ENCODE results near the gene FMNL3. TPM values are rescaled to one million over a fixed set of nuclear protein-coding genes. Genes with fewer than 3 reads are reported as not detected.

The FMNL3 gene
- total and polyA plus RNA-seq, 9 donors, result 19.9 to 39.3 (median 26.3) TPM

DNA sequence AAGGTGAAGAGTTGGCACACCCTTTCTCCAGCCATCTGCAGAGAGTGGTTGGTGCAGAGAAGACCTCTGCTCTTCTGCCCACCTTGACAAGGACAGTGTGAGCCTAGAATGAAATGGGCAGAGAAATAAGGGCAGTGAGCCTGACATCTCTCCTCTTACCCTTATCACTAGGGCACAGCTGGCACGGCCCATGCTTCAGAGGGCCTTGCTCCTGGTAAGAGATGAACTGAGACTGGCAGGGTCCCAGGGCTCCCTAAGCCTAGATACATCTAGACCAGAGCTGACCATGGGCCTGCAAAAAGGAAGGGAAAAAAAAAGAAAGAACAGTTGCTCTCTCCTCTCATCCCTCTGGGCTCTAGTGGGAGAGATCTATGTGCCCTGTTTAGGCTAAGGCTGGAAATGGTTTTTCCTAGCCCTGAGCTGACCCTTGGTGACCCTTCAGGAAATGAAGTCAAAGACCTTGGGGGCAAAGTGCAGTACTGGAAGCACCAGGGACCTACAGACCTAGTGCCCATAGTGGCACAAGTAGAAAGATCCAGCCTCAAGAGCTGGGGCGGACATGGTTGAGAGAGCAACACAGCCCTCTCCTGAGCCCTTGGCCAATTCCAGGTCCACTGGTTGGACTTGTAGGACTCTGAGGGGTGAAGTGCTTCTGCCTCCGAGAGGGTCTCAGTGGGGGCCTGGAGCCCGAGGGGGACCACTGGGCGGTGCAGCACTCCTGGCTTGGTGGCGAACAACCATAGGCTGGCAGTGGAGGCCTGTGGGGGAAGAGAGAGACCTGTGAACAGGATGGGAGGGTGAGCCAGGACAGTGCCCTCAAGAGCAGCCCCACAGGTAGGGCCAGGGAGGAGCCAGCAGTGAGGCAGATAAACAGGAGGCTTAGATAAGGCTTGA is 61.8 kb downstream of the FMNL3 start:
- Histone ChIP-seq H3K27ac (ENCODE audit: low read length) (no peak overlapping the region), H3K36me3 (ENCODE audit: control insufficient read depth, insufficient read depth, low read length) (peaks cover 92% of the 10 kb centered on the region), H3K27me3 (ENCODE audit: control insufficient read depth, insufficient read depth, low read length) (no peaks in the 10 kb centered on the region), H3K9me3 (replicated peaks; ENCODE audit: control insufficient read depth, low read depth, low read length) (no peaks in the 10 kb centered on the region), H3K4me1 (ENCODE audit: control insufficient read depth, insufficient read depth, low read length) (peaks cover 39% of the 10 kb centered on the region), H3K4me3 (ENCODE audit: low read length) (no peak overlapping the region)
- 95% methylated on average over 5 of the region's 6 CpGs for WGBS (ENCODE audit: insufficient coverage)
- DNase-seq, result no peak

DNA sequence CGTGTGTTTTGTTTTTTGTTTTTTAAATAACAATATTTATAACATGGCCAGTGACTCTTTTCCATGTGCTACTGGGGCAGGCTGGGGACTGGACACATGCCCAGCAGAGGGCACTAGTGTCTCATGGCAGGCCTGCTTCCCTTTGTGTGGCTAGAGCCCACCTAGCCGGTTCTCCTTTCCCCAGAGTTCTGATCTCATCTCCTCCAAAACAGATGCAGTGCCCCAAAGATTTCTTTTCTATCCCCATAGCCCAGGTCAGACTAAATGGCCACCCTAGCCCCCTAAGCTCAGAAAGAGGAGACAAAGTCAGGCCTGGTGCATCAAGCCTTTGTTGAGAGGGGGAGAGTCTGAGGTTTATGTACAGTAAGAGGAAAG is 62.6 kb downstream of the FMNL3 start:
- Histone ChIP-seq H3K4me3 (ENCODE audit: low read length) (no peak overlapping the region), H3K9me3 (replicated peaks; ENCODE audit: control insufficient read depth, low read depth, low read length) (no peaks in the 10 kb centered on the region), H3K27me3 (ENCODE audit: control insufficient read depth, insufficient read depth, low read length) (no peaks in the 10 kb centered on the region), H3K4me1 (ENCODE audit: control insufficient read depth, insufficient read depth, low read length) (peaks cover 39% of the 10 kb centered on the region), H3K27ac (ENCODE audit: low read length) (no peak overlapping the region), H3K36me3 (ENCODE audit: control insufficient read depth, insufficient read depth, low read length) (peaks cover 90% of the 10 kb centered on the region)
- 0% methylated on average over 1 of the region's 2 CpGs for WGBS (ENCODE audit: insufficient coverage)
- DNase-seq, result peak; percentile 89

GRCh38 chr12:49643961-49644619 is 63.1 kb downstream of the FMNL3 start:
- DNase-seq, result no peak
- Histone ChIP-seq H3K9me3 (replicated peaks; ENCODE audit: control insufficient read depth, low read depth, low read length) (no peaks in the 10 kb centered on the region), H3K27me3 (ENCODE audit: control insufficient read depth, insufficient read depth, low read length) (no peaks in the 10 kb centered on the region), H3K4me3 (ENCODE audit: low read length) (no peak overlapping the region), H3K4me1 (ENCODE audit: control insufficient read depth, insufficient read depth, low read length) (peaks cover 35% of the 10 kb centered on the region), H3K27ac (ENCODE audit: low read length) (no peak overlapping the region), H3K36me3 (ENCODE audit: control insufficient read depth, insufficient read depth, low read length) (peaks cover 85% of the 10 kb centered on the region)
- 85% methylated on average over 6 of the region's 10 CpGs for WGBS (ENCODE audit: insufficient coverage)

DNA sequence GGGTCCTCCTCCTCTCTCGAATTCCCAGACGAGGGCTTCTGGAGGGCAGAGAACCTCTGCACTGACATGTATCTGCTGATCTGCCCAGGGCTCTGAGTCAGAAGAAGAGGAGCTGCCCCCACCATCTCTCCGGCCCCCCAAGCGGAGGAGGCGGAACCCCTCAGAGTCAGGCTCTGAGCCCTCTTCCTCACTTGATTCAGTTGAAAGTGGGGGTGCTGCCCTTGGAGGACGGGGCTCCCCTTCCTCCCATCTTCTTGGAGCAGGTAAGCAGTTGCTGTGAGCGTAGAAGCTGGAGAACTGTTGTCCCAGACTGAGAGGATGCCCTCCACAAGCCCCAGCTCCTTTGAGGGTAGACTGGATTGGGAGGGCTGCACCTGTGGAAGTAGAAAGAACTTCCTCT is 64.1 kb downstream of the FMNL3 start:
- peaks cover 75% of the 10 kb centered on the region for H3K36me3 ChIP-seq (ENCODE audit: control insufficient read depth, insufficient read depth, low read length)
- no peak for DNase-seq
- no CpG with 5 or more reads among the region's 7 CpGs for WGBS (ENCODE audit: insufficient coverage)

DNA sequence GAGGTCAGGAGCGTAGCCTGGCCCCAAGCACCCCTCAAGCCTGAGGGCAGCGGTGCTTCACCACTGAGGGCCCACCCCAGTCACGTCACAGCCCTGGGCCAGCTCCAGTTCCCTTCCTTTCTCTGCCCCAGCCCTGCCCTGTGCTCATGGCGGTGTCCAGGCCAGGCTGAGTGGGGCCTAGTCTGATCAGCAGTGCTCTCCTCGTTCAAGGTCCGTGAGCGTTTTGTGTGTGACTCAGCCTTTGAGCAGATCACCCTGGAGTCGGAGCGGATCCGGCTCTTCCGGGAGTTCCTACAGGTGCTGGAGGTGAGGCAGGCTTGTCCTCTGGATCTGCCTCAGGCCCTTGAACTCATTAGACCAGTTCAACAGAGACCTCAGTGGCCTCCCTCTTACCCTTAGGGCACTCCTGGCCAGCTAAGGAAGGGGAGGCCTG is 64.8 kb downstream of the FMNL3 start:
- DNase-seq, result no peak

More for the DNA sequence above, 64.1 kb downstream of the FMNL3 start:
- no peak overlapping the region for H3K27ac ChIP-seq (ENCODE audit: low read length)
- H3K4me1 ChIP-seq (ENCODE audit: control insufficient read depth, insufficient read depth, low read length), result peaks cover 26% of the 10 kb centered on the region
- H3K4me3 ChIP-seq (ENCODE audit: low read length), result no peak overlapping the region
- H3K9me3 ChIP-seq (replicated peaks; ENCODE audit: control insufficient read depth, low read depth, low read length), result no peaks in the 10 kb centered on the region
- H3K27me3 ChIP-seq (ENCODE audit: control insufficient read depth, insufficient read depth, low read length), result no peaks in the 10 kb centered on the region

GRCh38 chr12:49641748-49642369 is 65.3 kb downstream of the FMNL3 start:
- Histone ChIP-seq H3K4me3 (ENCODE audit: low read length) (no peak overlapping the region), H3K9me3 (replicated peaks; ENCODE audit: control insufficient read depth, low read depth, low read length) (no peaks in the 10 kb centered on the region), H3K27ac (ENCODE audit: low read length) (no peak overlapping the region), H3K4me1 (ENCODE audit: control insufficient read depth, insufficient read depth, low read length) (peaks cover 20% of the 10 kb centered on the region), H3K36me3 (ENCODE audit: control insufficient read depth, insufficient read depth, low read length) (peaks cover 68% of the 10 kb centered on the region), H3K27me3 (ENCODE audit: control insufficient read depth, insufficient read depth, low read length) (no peaks in the 10 kb centered on the region)
- WGBS (ENCODE audit: insufficient coverage), result 83% methylated on average over 12 of the region's 17 CpGs
- no peak for DNase-seq

More for the DNA sequence above, 64.8 kb downstream of the FMNL3 start:
- no peak overlapping the region for H3K27ac ChIP-seq (ENCODE audit: low read length)
- peaks cover 70% of the 10 kb centered on the region for H3K36me3 ChIP-seq (ENCODE audit: control insufficient read depth, insufficient read depth, low read length)
- no peaks in the 10 kb centered on the region for H3K9me3 ChIP-seq (replicated peaks; ENCODE audit: control insufficient read depth, low read depth, low read length)
- no peak overlapping the region for H3K4me3 ChIP-seq (ENCODE audit: low read length)
- H3K27me3 ChIP-seq (ENCODE audit: control insufficient read depth, insufficient read depth, low read length), result no peaks in the 10 kb centered on the region
- WGBS (ENCODE audit: insufficient coverage), result 85% methylated on average over 11 of the region's 11 CpGs
- H3K4me1 ChIP-seq (ENCODE audit: control insufficient read depth, insufficient read depth, low read length), result peaks cover 21% of the 10 kb centered on the region

GRCh38 chr12:49636979-49637755 is 70.0 kb downstream of the FMNL3 start:
- Histone ChIP-seq H3K36me3 (ENCODE audit: control insufficient read depth, insufficient read depth, low read length) (peaks cover 50% of the 10 kb centered on the region), H3K4me1 (ENCODE audit: control insufficient read depth, insufficient read depth, low read length) (peaks cover 13% of the 10 kb centered on the region), H3K4me3 (ENCODE audit: low read length) (no peak overlapping the region), H3K9me3 (replicated peaks; ENCODE audit: control insufficient read depth, low read depth, low read length) (no peaks in the 10 kb centered on the region), H3K27me3 (ENCODE audit: control insufficient read depth, insufficient read depth, low read length) (no peaks in the 10 kb centered on the region), H3K27ac (ENCODE audit: low read length) (peak overlapping the region; percentile 39)
- 8% methylated on average over 3 of the region's 9 CpGs for WGBS (ENCODE audit: insufficient coverage)
- DNase-seq, result peak; percentile 81

GRCh38 chr12:49636574-49636973 is 70.6 kb downstream of the FMNL3 start:
- WGBS (ENCODE audit: insufficient coverage), result 47% methylated on average over 12 of the region's 13 CpGs
- no peak overlapping the region for H3K4me3 ChIP-seq (ENCODE audit: low read length)
- peaks cover 13% of the 10 kb centered on the region for H3K4me1 ChIP-seq (ENCODE audit: control insufficient read depth, insufficient read depth, low read length)
- H3K27ac ChIP-seq (ENCODE audit: low read length), result peak overlapping the region; percentile 39
- H3K36me3 ChIP-seq (ENCODE audit: control insufficient read depth, insufficient read depth, low read length), result peaks cover 51% of the 10 kb centered on the region
- no peaks in the 10 kb centered on the region for H3K9me3 ChIP-seq (replicated peaks; ENCODE audit: control insufficient read depth, low read depth, low read length)
- DNase-seq, result peak; percentile 40
- no peaks in the 10 kb centered on the region for H3K27me3 ChIP-seq (ENCODE audit: control insufficient read depth, insufficient read depth, low read length)

DNA sequence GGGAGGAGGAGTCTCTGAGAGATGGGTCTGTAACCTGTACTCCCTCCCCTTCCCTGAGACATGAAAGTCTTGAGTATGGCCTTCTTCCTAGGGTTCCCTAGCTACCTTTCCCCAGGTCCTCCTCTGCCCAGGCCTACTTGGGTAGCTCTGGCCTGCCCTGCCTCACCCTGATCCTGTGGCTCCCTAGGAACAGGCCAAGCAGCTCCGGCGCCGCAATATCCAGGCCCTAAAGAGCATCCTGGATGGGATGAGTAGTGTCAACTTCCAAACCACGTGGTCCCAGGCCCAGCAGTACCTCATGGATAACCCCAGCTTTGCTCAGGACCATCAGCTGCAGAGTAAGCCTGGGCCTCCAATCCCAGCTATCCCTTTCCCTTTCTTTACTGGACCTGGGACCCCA is 71.5 kb downstream of the FMNL3 start:
- H3K27ac ChIP-seq (ENCODE audit: low read length), result no peak overlapping the region
- H3K36me3 ChIP-seq (ENCODE audit: control insufficient read depth, insufficient read depth, low read length), result peaks cover 45% of the 10 kb centered on the region
- H3K4me1 ChIP-seq (ENCODE audit: control insufficient read depth, insufficient read depth, low read length), result peaks cover 13% of the 10 kb centered on the region
- 94% methylated on average over 3 of the region's 4 CpGs for WGBS (ENCODE audit: insufficient coverage)
- no peaks in the 10 kb centered on the region for H3K9me3 ChIP-seq (replicated peaks; ENCODE audit: control insufficient read depth, low read depth, low read length)
- H3K27me3 ChIP-seq (ENCODE audit: control insufficient read depth, insufficient read depth, low read length), result no peaks in the 10 kb centered on the region
- DNase-seq, result no peak
- H3K4me3 ChIP-seq (ENCODE audit: low read length), result no peak overlapping the region
